Endothelial cell of umbilical vein (primary cell): Measurements from ENCODE around the gene USH2A. TPM values are rescaled to one million over a fixed set of nuclear protein-coding genes. Genes with fewer than 3 reads are reported as not detected.

ENCODE experiments used
- BruUV-seq: library from RNA; stranded (reverse); fragments of 400-500 nt; replicated peaks from 2 replicates; lab custom pipeline; 2021; lab: Mats Ljungman, UMichigan
- CTCF ChIA-PET: fragments of 300-600, 350-600 bp; sonication (Branson Sonifier 250); formaldehyde crosslinking; loops from one replicate; lab custom pipeline; 2021; ENCODE audit warnings: antibody characterized with exemption, inconsistent platforms; lab: Charles Lee
- POLR2A ChIA-PET: fragments of 300-600, 350-600 bp; sonication (Branson Sonifier 250); formaldehyde crosslinking; loops from one replicate; lab custom pipeline; 2021; ENCODE audit warnings: antibody characterized with exemption, inconsistent platforms; lab: Charles Lee
- DNase-seq: peaks from one replicate; pipeline ENCODE4 v3.0.0-alpha.2; 2011; ENCODE audit warnings: low read depth, low spot score
- FAIRE-seq: peaks from 2 replicates; lab custom pipeline; 2011; peaks lifted over from hg19 to GRCh38; lab: Jason Lieb, UNC
- H2AFZ ChIP-seq: 2 replicates; pipeline ENCODE4 v1.6.0; 2012; ENCODE audit warnings: low read depth, low read length, control low read depth, inconsistent platforms
- H3K27ac ChIP-seq: 2 replicates; pipeline ENCODE4 v1.5.1; 2011; ENCODE audit warnings: low read depth, mild to moderate bottlenecking, control low read depth, low read length, moderate library complexity; ENCODE audit not compliant: insufficient read depth
- H3K27me3 ChIP-seq, 2 experiments: 2 replicates each; pipeline versions ENCODE4 v1.6.0 to v1.6.1; 2011; ENCODE audit warnings: low read length in 2 of 2, mixed read lengths in 1 of 2; ENCODE audit not compliant: control insufficient read depth in 2 of 2, insufficient read depth in 2 of 2
- H3K36me3 ChIP-seq, 2 experiments: 2 replicates in 1 of 2; 3 replicates in 1 of 2; pipeline ENCODE4 v1.5.1; 2011; ENCODE audit warnings: low read length in 2 of 2, mild to moderate bottlenecking in 1 of 2, moderate library complexity in 1 of 2; ENCODE audit not compliant: control insufficient read depth in 2 of 2, insufficient read depth in 2 of 2; ENCODE audit errors: extremely low read depth in 1 of 2
- H3K4me1 ChIP-seq: 3 replicates; pipeline ENCODE4 v1.5.1; 2011; ENCODE audit warnings: mild to moderate bottlenecking, low read length; ENCODE audit not compliant: control insufficient read depth, insufficient read depth; ENCODE audit errors: extremely low read depth
- H3K4me2 ChIP-seq: 2 replicates; pipeline ENCODE4 v1.6.1; 2011; ENCODE audit warnings: low read length, control low read depth, mixed read lengths; ENCODE audit not compliant: insufficient read depth
- H3K4me3 ChIP-seq, 3 experiments: fragments of 200-600 bp in 1 of 3; sonication (generic), shearing (Covaris generic) in 1 of 3; replicated peaks in 1 of 3; 2 replicates each; pipeline ENCODE4 v1.5.1; 2011 to 2016; ENCODE audit warnings: control low read depth in 3 of 3, low read length in 3 of 3, mild to moderate bottlenecking in 2 of 3, inconsistent platforms in 1 of 3, low read depth in 1 of 3, moderate library complexity in 1 of 3; ENCODE audit not compliant: insufficient read depth in 1 of 3
- H3K79me2 ChIP-seq: 2 replicates; pipeline ENCODE4 v1.6.0; 2012; ENCODE audit warnings: low read length, inconsistent platforms; ENCODE audit not compliant: control insufficient read depth, insufficient read depth
- H3K9ac ChIP-seq: replicated peaks from 2 replicates; pipeline ENCODE3; 2011; ENCODE audit warnings: low read length, control low read depth; ENCODE audit not compliant: insufficient read depth; ENCODE audit errors: extremely low read depth
- H3K9me1 ChIP-seq: replicated peaks from 3 replicates; pipeline ENCODE4 v1.6.0; 2011; ENCODE audit warnings: mild to moderate bottlenecking, low read length; ENCODE audit not compliant: control insufficient read depth, insufficient read depth; ENCODE audit errors: extremely low read depth
- H3K9me3 ChIP-seq: replicated peaks from 2 replicates; pipeline ENCODE4 v1.5.1; 2012; ENCODE audit warnings: low read length, inconsistent platforms; ENCODE audit not compliant: control insufficient read depth, insufficient read depth
- H4K20me1 ChIP-seq: replicated peaks from 2 replicates; pipeline ENCODE3; 2011; ENCODE audit warnings: mild to moderate bottlenecking, low read length; ENCODE audit not compliant: control insufficient read depth, insufficient read depth; ENCODE audit errors: extremely low read depth
- CTCF ChIP-seq, 2 donors: IDR thresholded peaks; 1 replicate in 1 of 2; 2 replicates in 1 of 2; pipeline ENCODE4 v1.5.1; 2011; ENCODE audit warnings: low read length in 2 of 2, mild to moderate bottlenecking in 2 of 2, moderate library complexity in 2 of 2, control low read depth in 1 of 2, inconsistent platforms in 1 of 2, low read depth in 1 of 2; ENCODE audit not compliant: insufficient read depth in 1 of 2; ENCODE audit errors: extremely low read depth in 1 of 2
- EZH2 ChIP-seq: IDR thresholded peaks from 2 replicates; pipeline ENCODE4 v1.6.1; 2012; ENCODE audit warnings: borderline replicate concordance, low read depth, mild to moderate bottlenecking, moderate library complexity, low read length, inconsistent platforms; ENCODE audit not compliant: severe bottlenecking
- FOS ChIP-seq: IDR thresholded peaks from 2 replicates; pipeline ENCODE4 v1.6.1; 2011; ENCODE audit warnings: mild to moderate bottlenecking, low read length, moderate library complexity, borderline replicate concordance; ENCODE audit not compliant: insufficient read depth
- GATA2 ChIP-seq: IDR thresholded peaks from 2 replicates; pipeline ENCODE4 v1.7.0; 2011; ENCODE audit warnings: low read depth, mild to moderate bottlenecking, moderate library complexity, mixed read lengths, low read length; ENCODE audit not compliant: insufficient read length, insufficient read depth
- JUN ChIP-seq: IDR thresholded peaks from 2 replicates; pipeline ENCODE4 v1.6.1; 2011; ENCODE audit warnings: borderline replicate concordance, low read depth; ENCODE audit not compliant: insufficient read length, insufficient read depth
- MAX ChIP-seq: IDR thresholded peaks from 2 replicates; pipeline ENCODE4 v1.6.1; 2011; ENCODE audit not compliant: insufficient read depth, insufficient read length
- MYC ChIP-seq: IDR thresholded peaks from one replicate; pipeline ENCODE4 v1.6.1; 2011; ENCODE audit warnings: mild to moderate bottlenecking, low read depth, low read length
- POLR2A ChIP-seq: IDR thresholded peaks from 2 replicates; pipeline ENCODE4 v1.6.1; 2012; ENCODE audit warnings: low read depth, mild to moderate bottlenecking, control low read depth, low read length
- POLR2AphosphoS5 ChIP-seq: IDR thresholded peaks from 2 replicates; pipeline ENCODE4 v1.6.1; 2012; ENCODE audit warnings: low read depth, mild to moderate bottlenecking, control low read depth, low read length, moderate library complexity; ENCODE audit not compliant: insufficient read depth
- dilution Hi-C: fragments of 300-500 bp; cut with MboI; formaldehyde crosslinking; loops from one replicate; pipeline ENCODE4 v1.15.0; 2019; ENCODE audit warnings: low sequenced_read_pairs; ENCODE audit not compliant: extremely low pct_ligation_motif_present
- intact Hi-C: fragments of 100-400 bp; cut with micrococcal nuclease; formaldehyde crosslinking; loops from one replicate; pipeline ENCODE4 v1.10.0; 2022
- polyA plus RNA-seq, 4 experiments: library from polyadenylated mRNA; depleted of rRNA in 3 of 4; stranded (reverse) in 3 of 4; unstranded in 1 of 4; fragments of >200 nt; gene quantifications; 2 replicates each; pipeline versions ENCODE4 v1.2.1 to v1.2.3, GENCODE V29; 2011 to 2012; ENCODE audit warnings: missing spikeins in 1 of 4
- total RNA-seq: library from RNA; stranded (reverse); gene quantifications from 2 replicates; pipeline ENCODE4 v1.2.3, GENCODE V29; 2021

USH2A gene
- total and polyA plus RNA-seq, 2 donors (not counting 3 experiments of a cell fraction or from before 2014, with no cell fraction given): not detected

- no peaks in the 10 kb centered on the region for H3K27me3 ChIP-seq
- dilution Hi-C loops (no loop called here), intact Hi-C loops (no loop called here)
- no peak overlapping the region for H3K9ac ChIP-seq
- H3K4me3 ChIP-seq: no peak overlapping the region
- H3K36me3 ChIP-seq: no peaks in the 10 kb centered on the region
- CTCF ChIA-PET: interaction anchor here (0.9 kb wide), 1 partner anchor 10 kb away, joined by 5 read pairs; no protein-coding TSS in a partner anchor
- DNase-seq (no peak), FAIRE-seq (no peak)
- H4K20me1 ChIP-seq: no peaks in the 10 kb centered on the region
- no peaks in the 10 kb centered on the region for H3K9me3 ChIP-seq
- POLR2A ChIA-PET: no interaction called here
- no peak overlapping the region for H3K27ac ChIP-seq
- no peaks in the 10 kb centered on the region for H3K4me1 ChIP-seq
- TF ChIP-seq GATA2 (no peak), MYC (no peak), FOS (no peak), MAX (no peak), CTCF (IDR thresholded peaks at IDR 0.05; ENCODE audit: extremely low read depth in 1 of 2, insufficient read depth in 1 of 2, low read depth in 1 of 2, low read length in 2 of 2) (no peak), POLR2A (no peak), POLR2AphosphoS5 (no peak), EZH2 (no peak), JUN (no peak)
- no TSS peak for BruUV-seq
- no peak overlapping the region for H2AFZ ChIP-seq
- H3K9me1 ChIP-seq: no peaks in the 10 kb centered on the region
- no peak overlapping the region for H3K4me2 ChIP-seq
- H3K79me2 ChIP-seq: no peaks in the 10 kb centered on the region
These were observed 828.6 kb downstream of the USH2A start for GRCh38 chr1:215594640-215595039.
